Measurements from ENCODE around the gene TBC1D20. TPM values are rescaled to one million over a fixed set of nuclear protein-coding genes. Genes with fewer than 3 reads are reported as not detected.
"Not testable (repeated sequence)": the region's sequence is repeated elsewhere in the genome, so short reads cannot be mapped to it uniquely, and the experiment has no call there.

The TBC1D20 gene
- total RNA-seq (2021): 27.8 and 32.8 TPM in 2 replicates
- Bru-seq, nascent RNA: percentile 85 among the genes with signal in this experiment
- percentile 84 among the genes with signal in this experiment for BruChase-seq, experiment 1, labeled RNA remaining after a 2-hour chase
- percentile 78 among the genes with signal in this experiment for BruChase-seq, experiment 2, labeled RNA remaining after a 6-hour chase
- long read RNA-seq, full-length matches to known transcripts: 17 of 42 reads
- long read RNA-seq, partial matches to known transcripts: 14 of 42 reads
- long read RNA-seq, other reads (novel, unspliced or antisense): 11 of 42 reads

- Histone ChIP-seq H3K79me2 (ENCODE audit: low read depth) (peaks cover 46% of the 10 kb centered on the region), H3K4me3 (peak within 1 kb of the TSS; percentile 100), H3K27ac (peak within 1 kb of the TSS; percentile 35), H3K36me3 (ENCODE audit: low read depth) (no peaks in the 10 kb centered on the region), H2AFZ (peak within 1 kb of the TSS; percentile 82), H3K9me2 (ENCODE audit: insufficient read depth) (no peaks in the 10 kb centered on the region), H3K9me3 (ENCODE audit: insufficient read depth, low read depth) (no peaks in the 10 kb centered on the region), H3K4me1 (replicated peaks; ENCODE audit: insufficient read depth) (peaks cover 21% of the 10 kb centered on the region; the same call in 1 of the 2 replicates), H4K20me1 (ENCODE audit: insufficient read depth) (peaks cover 30% of the 10 kb centered on the region), H3K4me2 (peak within 1 kb of the TSS; percentile 96), H3F3A (ENCODE audit: insufficient read depth, low read depth) (peaks cover 4% of the 10 kb centered on the region), H3K27me3 (ENCODE audit: insufficient read depth, low read depth) (peaks cover 4% of the 10 kb centered on the region; the same call in 1 of the 2 replicates)
- CTCF ChIA-PET: no interaction called here
- DNase-seq: peak; percentile 63 to 83
- POLR2A ChIA-PET (ENCODE audit: unreplicated experiment): interaction anchor here (0.6 to 0.7 kb wide), 3 partner anchors 77 to 140 kb away, joined by 3 to 29 read pairs (median 7); no protein-coding TSS in a partner anchor
- intact Hi-C loops (cut with micrococcal nuclease; ENCODE audit: unreplicated experiment): no loop called here
- BruUV-seq (replicated peaks): no TSS peak
- TF ChIP-seq, protein P1, sequence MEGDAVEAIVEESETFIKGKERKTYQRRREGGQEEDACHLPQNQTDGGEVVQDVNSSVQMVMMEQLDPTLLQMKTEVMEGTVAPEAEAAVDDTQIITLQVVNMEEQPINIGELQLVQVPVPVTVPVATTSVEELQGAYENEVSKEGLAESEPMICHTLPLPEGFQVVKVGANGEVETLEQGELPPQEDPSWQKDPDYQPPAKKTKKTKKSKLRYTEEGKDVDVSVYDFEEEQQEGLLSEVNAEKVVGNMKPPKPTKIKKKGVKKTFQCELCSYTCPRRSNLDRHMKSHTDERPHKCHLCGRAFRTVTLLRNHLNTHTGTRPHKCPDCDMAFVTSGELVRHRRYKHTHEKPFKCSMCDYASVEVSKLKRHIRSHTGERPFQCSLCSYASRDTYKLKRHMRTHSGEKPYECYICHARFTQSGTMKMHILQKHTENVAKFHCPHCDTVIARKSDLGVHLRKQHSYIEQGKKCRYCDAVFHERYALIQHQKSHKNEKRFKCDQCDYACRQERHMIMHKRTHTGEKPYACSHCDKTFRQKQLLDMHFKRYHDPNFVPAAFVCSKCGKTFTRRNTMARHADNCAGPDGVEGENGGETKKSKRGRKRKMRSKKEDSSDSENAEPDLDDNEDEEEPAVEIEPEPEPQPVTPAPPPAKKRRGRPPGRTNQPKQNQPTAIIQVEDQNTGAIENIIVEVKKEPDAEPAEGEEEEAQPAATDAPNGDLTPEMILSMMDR (conservative IDR thresholded peaks at IDR 0.05): no peak
- TF ChIP-seq EZH2 (IDR thresholded peaks at IDR 0.05; ENCODE audit: low read depth): no peak
Measured at GRCh38 chr20:462199-462991, at the start of gene TBC1D20. Gene TBC1D20, minus strand, starts transcription at chr20:462533. Its CDS starts 128 bp downstream, at chr20:462405.

DNA sequence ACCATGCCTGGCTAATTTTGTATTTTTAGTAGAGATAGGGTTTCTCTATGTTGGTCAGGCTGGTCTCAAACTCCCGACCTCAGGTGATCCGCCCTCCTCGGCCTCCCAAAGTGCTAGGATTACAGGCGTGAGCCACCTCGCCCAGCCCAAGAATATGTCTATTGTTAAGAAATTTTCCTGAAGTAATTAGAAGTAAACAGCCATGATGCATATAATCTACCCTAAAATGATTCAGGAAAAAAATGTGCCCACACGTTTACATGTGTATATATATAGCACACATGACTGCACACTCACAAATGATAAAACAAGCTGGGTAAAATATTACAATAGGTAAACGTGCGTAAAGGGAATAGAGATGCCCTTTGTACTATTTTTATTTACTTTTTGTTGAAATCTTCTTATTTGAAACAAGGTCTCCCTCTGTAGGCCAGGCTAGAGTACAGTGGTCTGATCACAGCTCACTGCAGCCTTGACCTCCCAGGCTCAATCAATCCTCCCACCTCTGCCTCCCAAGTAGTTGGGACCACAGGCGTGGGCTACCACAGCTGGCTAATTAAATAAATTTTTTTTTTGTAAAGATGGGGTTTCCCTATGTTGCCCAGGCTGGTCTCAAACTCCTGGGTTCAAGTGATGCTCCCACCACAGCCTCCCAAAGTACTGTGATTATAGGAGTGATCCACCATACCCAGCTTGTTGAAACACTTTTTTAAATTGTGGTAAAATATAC, 48.2 kb upstream of the TBC1D20 start:
- peaks cover 90% of the 10 kb centered on the region for H3K79me2 ChIP-seq (ENCODE audit: low read depth)
- POLR2A ChIA-PET (ENCODE audit: unreplicated experiment); H2AFZ ChIP-seq; H3K4me3 ChIP-seq; BruUV-seq (replicated peaks); H3K4me2 ChIP-seq; DNase-seq; H3K9me2 ChIP-seq (ENCODE audit: insufficient read depth); intact Hi-C loops (cut with micrococcal nuclease; ENCODE audit: unreplicated experiment); H3K27ac ChIP-seq; H3K27me3 ChIP-seq (ENCODE audit: insufficient read depth, low read depth); H3K4me1 ChIP-seq (replicated peaks; ENCODE audit: insufficient read depth); H3K9me3 ChIP-seq (ENCODE audit: insufficient read depth, low read depth): not testable (repeated sequence)
- 0 out of 2 replicates have a peak, but pooled peaks cover 26% of the 10 kb centered on the region for H3F3A ChIP-seq (ENCODE audit: insufficient read depth, low read depth)
- CTCF ChIA-PET: interaction anchor here (1.0 kb wide), 1 partner anchor 33 kb away, joined by 3 read pairs; no protein-coding TSS in a partner anchor
- peaks cover 30% of the 10 kb centered on the region for H3K36me3 ChIP-seq (ENCODE audit: low read depth)
- peaks cover 88% of the 10 kb centered on the region for H4K20me1 ChIP-seq (ENCODE audit: insufficient read depth)

DNA sequence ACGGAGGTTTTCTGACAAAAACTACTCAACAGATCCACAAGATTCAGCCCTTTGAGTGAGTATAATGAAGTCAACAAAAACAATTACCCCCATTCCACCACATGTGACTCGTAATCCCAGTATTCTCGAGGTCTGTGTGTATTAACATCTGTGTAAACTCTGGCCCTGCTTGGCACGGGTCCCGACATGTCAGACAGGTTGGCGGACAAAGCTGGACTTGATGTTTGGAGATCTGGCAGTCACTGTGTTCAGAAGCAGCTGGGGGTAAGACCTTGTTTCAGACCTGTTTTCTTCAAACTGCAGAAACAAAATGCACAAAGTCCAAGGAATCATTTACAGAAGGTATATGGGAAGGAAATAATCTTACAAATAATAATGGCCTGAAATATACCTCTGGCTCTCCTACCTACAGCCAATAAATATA, 46.0 kb upstream of the TBC1D20 start:
- CTCF ChIA-PET; DNase-seq; POLR2A ChIA-PET (ENCODE audit: unreplicated experiment); H3K4me2 ChIP-seq; BruUV-seq (replicated peaks); H3K27ac ChIP-seq; H3K9me2 ChIP-seq (ENCODE audit: insufficient read depth); H2AFZ ChIP-seq; H3K4me1 ChIP-seq (replicated peaks; ENCODE audit: insufficient read depth); H3K4me3 ChIP-seq; intact Hi-C loops (cut with micrococcal nuclease; ENCODE audit: unreplicated experiment); H3K9me3 ChIP-seq (ENCODE audit: insufficient read depth, low read depth); H3K27me3 ChIP-seq (ENCODE audit: insufficient read depth, low read depth): not testable (repeated sequence)
- peaks cover 69% of the 10 kb centered on the region for H3K79me2 ChIP-seq (ENCODE audit: low read depth)
- peaks cover 39% of the 10 kb centered on the region for H3K36me3 ChIP-seq (ENCODE audit: low read depth)
- H3F3A ChIP-seq (ENCODE audit: insufficient read depth, low read depth): peaks cover 29% of the 10 kb centered on the region; the same call in 1 of the 2 replicates
- H4K20me1 ChIP-seq (ENCODE audit: insufficient read depth): peaks cover 84% of the 10 kb centered on the region
